ENCODE measurements around the gene FAAH.

The FAAH gene

GRCh38 chr1:46437723-46438122 lies 43.6 kb downstream of the FAAH start:
- Histone ChIP-seq H3K4me3 (ENCODE audit: low read depth, low read length) (no peak overlapping the region), H3K36me3 (replicated peaks) (no peaks in the 10 kb centered on the region), H3K27me3 (replicated peaks) (peaks cover 5% of the 10 kb centered on the region), H3K27ac (no peak overlapping the region)
- in situ Hi-C loops (cut with HindIII; ENCODE audit: low pct_ligation_motif_present, low sequenced_read_pairs), result no loop called here
- no peak for TF ChIP-seq CTCF (IDR thresholded peaks at IDR 0.05; ENCODE audit: low read depth, low read length, missing control alignments)
- DNase-seq, result no peak

GRCh38 chr1:46438346-46438745 lies 44.2 kb downstream of the FAAH start:
- TF ChIP-seq CTCF (IDR thresholded peaks at IDR 0.05; ENCODE audit: low read depth, low read length, missing control alignments), result no peak
- no peaks in the 10 kb centered on the region for H3K36me3 ChIP-seq (replicated peaks)
- no peak overlapping the region for H3K27ac ChIP-seq
- H3K27me3 ChIP-seq (replicated peaks), result peaks cover 5% of the 10 kb centered on the region
- DNase-seq, result no peak
- H3K4me3 ChIP-seq (ENCODE audit: low read depth, low read length), result no peak overlapping the region
- in situ Hi-C loops (cut with HindIII; ENCODE audit: low pct_ligation_motif_present, low sequenced_read_pairs), result no loop called here

- DNase-seq, result no peak
- Histone ChIP-seq H3K27ac (no peak overlapping the region), H3K27me3 (replicated peaks) (peaks cover 10% of the 10 kb centered on the region), H3K4me3 (ENCODE audit: low read depth, low read length) (no peak overlapping the region), H3K36me3 (replicated peaks) (no peaks in the 10 kb centered on the region)
- in situ Hi-C loops (cut with HindIII; ENCODE audit: low pct_ligation_motif_present, low sequenced_read_pairs), result no loop called here
- TF ChIP-seq CTCF (IDR thresholded peaks at IDR 0.05; ENCODE audit: low read depth, low read length, missing control alignments), result no peak
Observed at GRCh38 chr1:46440478-46440877, 46.4 kb downstream of the FAAH start.

GRCh38 chr1:46442317-46443161 lies 48.4 kb downstream of the FAAH start:
- DNase-seq, result peak; percentile 77
- Histone ChIP-seq H3K27me3 (replicated peaks) (peaks cover 21% of the 10 kb centered on the region), H3K27ac (no peak overlapping the region), H3K4me3 (ENCODE audit: low read depth, low read length) (peak overlapping the region; percentile 43), H3K36me3 (replicated peaks) (no peaks in the 10 kb centered on the region)
- peak; percentile 95 for TF ChIP-seq CTCF (IDR thresholded peaks at IDR 0.05; ENCODE audit: low read depth, low read length, missing control alignments)
- in situ Hi-C loops (cut with HindIII; ENCODE audit: low pct_ligation_motif_present, low sequenced_read_pairs), result no loop called here

GRCh38 chr1:46444466-46444865 lies 50.3 kb downstream of the FAAH start:
- Histone ChIP-seq H3K27me3 (replicated peaks) (peaks cover 37% of the 10 kb centered on the region), H3K36me3 (replicated peaks) (no peaks in the 10 kb centered on the region), H3K27ac (no peak overlapping the region), H3K4me3 (ENCODE audit: low read depth, low read length) (no peak overlapping the region)
- DNase-seq, result no peak
- in situ Hi-C loops (cut with HindIII; ENCODE audit: low pct_ligation_motif_present, low sequenced_read_pairs), result no loop called here
- no peak for TF ChIP-seq CTCF (IDR thresholded peaks at IDR 0.05; ENCODE audit: low read depth, low read length, missing control alignments)
